ENCODE results near the gene FAM174C. TPM values are rescaled to one million over a fixed set of nuclear protein-coding genes. Genes with fewer than 3 reads are reported as not detected.
A peak's percentile ranks its signal among the peaks of the same experiment; 100 is the strongest.

The FAM174C gene
- total RNA-seq, 1 experiment from 2014 or later = 77.1 TPM

DNA sequence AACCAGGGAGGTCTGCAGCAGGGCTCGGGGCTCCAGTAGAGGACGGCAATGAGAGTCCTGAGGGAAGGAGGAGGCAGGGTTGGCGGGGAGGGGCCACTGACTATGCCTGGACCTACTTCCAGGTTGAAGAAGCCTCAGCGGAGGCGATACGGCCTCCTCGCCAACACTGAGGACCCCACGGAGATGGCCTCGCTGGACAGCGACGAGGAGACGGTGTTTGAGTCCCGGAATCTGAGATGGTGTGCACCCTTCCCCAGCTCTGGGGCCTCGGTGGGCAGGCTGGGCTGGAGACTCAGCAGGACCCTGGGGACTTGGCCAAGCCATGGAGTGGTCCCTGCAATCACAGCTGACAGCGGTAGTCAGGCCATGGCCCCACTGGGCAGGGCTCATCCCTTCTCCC is 1.7 kb downstream of the FAM174C start:
- Histone ChIP-seq H3K9ac (ENCODE audit: low read length) (peak overlapping the region; percentile 97), H3K9me2 (ENCODE audit: insufficient read depth) (no peaks in the 10 kb centered on the region), H3K4me2 (ENCODE audit: low read length) (peak overlapping the region; percentile 99), H3K4me3 (replicated peaks in 1 of 2; ENCODE audit: low read depth in 1 of 2, low read length in 2 of 2) (peak overlapping the region in 1 of 2 experiments; percentile 85; a peak in 3 of 4 replicates), H2AFZ (ENCODE audit: low read depth, low read length, poor library complexity, severe bottlenecking) (no peak overlapping the region), H3K79me2 (ENCODE audit: insufficient read depth, low read length) (peaks cover 46% of the 10 kb centered on the region), H3K27ac (ENCODE audit: low read depth, low read length) (peak overlapping the region; percentile 100), H4K20me1 (ENCODE audit: insufficient read depth) (no peaks in the 10 kb centered on the region), H3K36me3 (ENCODE audit: control insufficient read depth in 1 of 2, insufficient read depth in 2 of 2, low read length in 2 of 2) (peaks cover 18 to 26% of the 10 kb centered on the region in 2 experiments; a peak in 3 of 4 replicates), H3K27me3 (ENCODE audit: insufficient read depth, low read length) (no peaks in the 10 kb centered on the region), H3K9me3 (ENCODE audit: control insufficient read depth in 1 of 2, insufficient read depth in 1 of 2, low read depth in 1 of 2, low read length in 2 of 2) (no peaks in the 10 kb centered on the region), H3K4me1 (ENCODE audit: control insufficient read depth in 1 of 2, insufficient read depth in 2 of 2, low read length in 2 of 2) (peaks cover 17 to 40% of the 10 kb centered on the region in 2 experiments)
- ChIA-PET POLR2A (no interaction called here), RAD21 (ENCODE audit: low non-redundant PET in 1 of 2, low total read pairs in 2 of 2, uncharacterized antibody in 2 of 2, unreplicated experiment in 2 of 2) (no interaction called here), CTCF (no interaction called here)
- no peak for DNase-seq (ENCODE audit: low read depth, low spot score)
- BruUV-seq (replicated peaks) = no TSS peak
- TF ChIP-seq YY1 (IDR thresholded peaks at IDR 0.05; ENCODE audit: extremely low read depth, insufficient replicate concordance, low read depth, low read length) (no peak), CEBPB (IDR thresholded peaks at IDR 0.05; ENCODE audit: low read depth) (no peak), EGR1 (IDR thresholded peaks at IDR 0.05; ENCODE audit: low read depth) (no peak), POLR2A (IDR thresholded peaks at IDR 0.05; ENCODE audit: borderline replicate concordance, extremely low read depth, insufficient read depth, insufficient read length) (no peak), SIN3A (IDR thresholded peaks at IDR 0.05; ENCODE audit: low read depth) (no peak), CBX3 (IDR thresholded peaks at IDR 0.05; ENCODE audit: low read depth) (no peak), SP1 (IDR thresholded peaks at IDR 0.05; ENCODE audit: low read depth) (no peak), TCF7L2 (IDR thresholded peaks at IDR 0.05; ENCODE audit: borderline replicate concordance, extremely low read depth, insufficient read depth, insufficient read length) (no peak)
- TF ChIP-seq, protein P1, sequence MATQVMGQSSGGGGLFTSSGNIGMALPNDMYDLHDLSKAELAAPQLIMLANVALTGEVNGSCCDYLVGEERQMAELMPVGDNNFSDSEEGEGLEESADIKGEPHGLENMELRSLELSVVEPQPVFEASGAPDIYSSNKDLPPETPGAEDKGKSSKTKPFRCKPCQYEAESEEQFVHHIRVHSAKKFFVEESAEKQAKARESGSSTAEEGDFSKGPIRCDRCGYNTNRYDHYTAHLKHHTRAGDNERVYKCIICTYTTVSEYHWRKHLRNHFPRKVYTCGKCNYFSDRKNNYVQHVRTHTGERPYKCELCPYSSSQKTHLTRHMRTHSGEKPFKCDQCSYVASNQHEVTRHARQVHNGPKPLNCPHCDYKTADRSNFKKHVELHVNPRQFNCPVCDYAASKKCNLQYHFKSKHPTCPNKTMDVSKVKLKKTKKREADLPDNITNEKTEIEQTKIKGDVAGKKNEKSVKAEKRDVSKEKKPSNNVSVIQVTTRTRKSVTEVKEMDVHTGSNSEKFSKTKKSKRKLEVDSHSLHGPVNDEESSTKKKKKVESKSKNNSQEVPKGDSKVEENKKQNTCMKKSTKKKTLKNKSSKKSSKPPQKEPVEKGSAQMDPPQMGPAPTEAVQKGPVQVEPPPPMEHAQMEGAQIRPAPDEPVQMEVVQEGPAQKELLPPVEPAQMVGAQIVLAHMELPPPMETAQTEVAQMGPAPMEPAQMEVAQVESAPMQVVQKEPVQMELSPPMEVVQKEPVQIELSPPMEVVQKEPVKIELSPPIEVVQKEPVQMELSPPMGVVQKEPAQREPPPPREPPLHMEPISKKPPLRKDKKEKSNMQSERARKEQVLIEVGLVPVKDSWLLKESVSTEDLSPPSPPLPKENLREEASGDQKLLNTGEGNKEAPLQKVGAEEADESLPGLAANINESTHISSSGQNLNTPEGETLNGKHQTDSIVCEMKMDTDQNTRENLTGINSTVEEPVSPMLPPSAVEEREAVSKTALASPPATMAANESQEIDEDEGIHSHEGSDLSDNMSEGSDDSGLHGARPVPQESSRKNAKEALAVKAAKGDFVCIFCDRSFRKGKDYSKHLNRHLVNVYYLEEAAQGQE (IDR thresholded peaks at IDR 0.05; ENCODE audit: low read depth) = no peak
- no peak for ATAC-seq
- intact Hi-C loops (cut with micrococcal nuclease) = loop anchor here (10.0 kb wide), 1 partner anchor 128 kb away; the partner anchor contains the start of genes DAZAP1 and GAMT
